Measurements from ENCODE around the gene COL8A1.

The COL8A1 gene

DNA sequence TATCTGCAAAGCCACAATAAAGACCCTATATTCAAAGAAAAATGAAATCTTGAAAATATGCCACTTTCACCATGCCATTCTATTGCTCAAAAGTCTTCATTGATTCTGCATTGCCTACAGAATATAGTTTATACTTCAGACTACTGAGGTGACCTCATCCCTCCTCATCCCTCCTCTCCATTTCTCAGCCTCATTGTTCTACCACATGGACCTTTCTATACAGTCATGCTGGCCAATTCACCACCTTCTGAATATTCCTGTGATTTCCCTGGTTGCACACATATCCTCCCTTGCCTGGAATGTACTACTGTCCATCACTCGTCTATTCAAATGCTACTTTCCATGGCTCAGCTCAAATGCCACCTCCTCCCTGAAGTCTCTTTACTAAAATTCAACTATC, 3.5 kb upstream of the COL8A1 start:
- TF ChIP-seq ZFP30 (CRISPR knock-in tag; IDR thresholded peaks at IDR 0.05), result no peak
- TF ChIP-seq, protein P1, sequence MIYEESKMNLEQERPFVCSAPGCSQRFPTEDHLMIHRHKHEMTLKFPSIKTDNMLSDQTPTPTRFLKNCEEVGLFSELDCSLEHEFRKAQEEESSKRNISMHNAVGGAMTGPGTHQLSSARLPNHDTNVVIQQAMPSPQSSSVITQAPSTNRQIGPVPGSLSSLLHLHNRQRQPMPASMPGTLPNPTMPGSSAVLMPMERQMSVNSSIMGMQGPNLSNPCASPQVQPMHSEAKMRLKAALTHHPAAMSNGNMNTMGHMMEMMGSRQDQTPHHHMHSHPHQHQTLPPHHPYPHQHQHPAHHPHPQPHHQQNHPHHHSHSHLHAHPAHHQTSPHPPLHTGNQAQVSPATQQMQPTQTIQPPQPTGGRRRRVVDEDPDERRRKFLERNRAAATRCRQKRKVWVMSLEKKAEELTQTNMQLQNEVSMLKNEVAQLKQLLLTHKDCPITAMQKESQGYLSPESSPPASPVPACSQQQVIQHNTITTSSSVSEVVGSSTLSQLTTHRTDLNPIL (CRISPR knock-in tag; IDR thresholded peaks at IDR 0.05; ENCODE audit: low read depth), result no peak
- TF ChIP-seq ZFP3 (CRISPR knock-in tag; IDR thresholded peaks at IDR 0.05), result no peak
- no peak for TF ChIP-seq ESRRG (CRISPR knock-in tag; IDR thresholded peaks at IDR 0.05)
- no peak for TF ChIP-seq TSHZ2 (CRISPR knock-in tag; IDR thresholded peaks at IDR 0.05)
- TF ChIP-seq OSR1 (CRISPR knock-in tag; IDR thresholded peaks at IDR 0.05), result no peak
- no peak for TF ChIP-seq TCF4 (CRISPR knock-in tag; IDR thresholded peaks at IDR 0.05; ENCODE audit: borderline replicate concordance)
- no peak for TF ChIP-seq CSDC2 (CRISPR knock-in tag; IDR thresholded peaks at IDR 0.05)
- TF ChIP-seq ZC3H10 (CRISPR knock-in tag; IDR thresholded peaks at IDR 0.05), result no peak
- TF ChIP-seq ZNF70 (CRISPR knock-in tag; IDR thresholded peaks at IDR 0.05), result no peak
- TF ChIP-seq ARNTL (CRISPR knock-in tag; IDR thresholded peaks at IDR 0.05; ENCODE audit: borderline replicate concordance, low read depth), result no peak
- TF ChIP-seq ZNF565 (CRISPR knock-in tag; conservative IDR thresholded peaks at IDR 0.05; ENCODE audit: low read depth), result no peak
- no peak for TF ChIP-seq RARB (CRISPR knock-in tag; IDR thresholded peaks at IDR 0.05)
- no peak for TF ChIP-seq ISL1 (CRISPR knock-in tag; IDR thresholded peaks at IDR 0.05)
- TF ChIP-seq GLIS3 (CRISPR knock-in tag; IDR thresholded peaks at IDR 0.05), result no peak
- TF ChIP-seq, protein P2, sequence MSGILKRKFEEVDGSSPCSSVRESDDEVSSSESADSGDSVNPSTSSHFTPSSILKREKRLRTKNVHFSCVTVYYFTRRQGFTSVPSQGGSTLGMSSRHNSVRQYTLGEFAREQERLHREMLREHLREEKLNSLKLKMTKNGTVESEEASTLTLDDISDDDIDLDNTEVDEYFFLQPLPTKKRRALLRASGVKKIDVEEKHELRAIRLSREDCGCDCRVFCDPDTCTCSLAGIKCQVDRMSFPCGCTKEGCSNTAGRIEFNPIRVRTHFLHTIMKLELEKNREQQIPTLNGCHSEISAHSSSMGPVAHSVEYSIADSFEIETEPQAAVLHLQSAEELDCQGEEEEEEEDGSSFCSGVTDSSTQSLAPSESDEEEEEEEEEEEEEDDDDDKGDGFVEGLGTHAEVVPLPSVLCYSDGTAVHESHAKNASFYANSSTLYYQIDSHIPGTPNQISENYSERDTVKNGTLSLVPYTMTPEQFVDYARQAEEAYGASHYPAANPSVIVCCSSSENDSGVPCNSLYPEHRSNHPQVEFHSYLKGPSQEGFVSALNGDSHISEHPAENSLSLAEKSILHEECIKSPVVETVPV (CRISPR knock-in tag; IDR thresholded peaks at IDR 0.05), result no peak
- no peak for TF ChIP-seq BACH2 (CRISPR knock-in tag; IDR thresholded peaks at IDR 0.05; ENCODE audit: borderline replicate concordance)
- no peak for TF ChIP-seq POU6F1 (CRISPR knock-in tag; IDR thresholded peaks at IDR 0.05; ENCODE audit: borderline replicate concordance, low read depth)
- TF ChIP-seq, protein P3, sequence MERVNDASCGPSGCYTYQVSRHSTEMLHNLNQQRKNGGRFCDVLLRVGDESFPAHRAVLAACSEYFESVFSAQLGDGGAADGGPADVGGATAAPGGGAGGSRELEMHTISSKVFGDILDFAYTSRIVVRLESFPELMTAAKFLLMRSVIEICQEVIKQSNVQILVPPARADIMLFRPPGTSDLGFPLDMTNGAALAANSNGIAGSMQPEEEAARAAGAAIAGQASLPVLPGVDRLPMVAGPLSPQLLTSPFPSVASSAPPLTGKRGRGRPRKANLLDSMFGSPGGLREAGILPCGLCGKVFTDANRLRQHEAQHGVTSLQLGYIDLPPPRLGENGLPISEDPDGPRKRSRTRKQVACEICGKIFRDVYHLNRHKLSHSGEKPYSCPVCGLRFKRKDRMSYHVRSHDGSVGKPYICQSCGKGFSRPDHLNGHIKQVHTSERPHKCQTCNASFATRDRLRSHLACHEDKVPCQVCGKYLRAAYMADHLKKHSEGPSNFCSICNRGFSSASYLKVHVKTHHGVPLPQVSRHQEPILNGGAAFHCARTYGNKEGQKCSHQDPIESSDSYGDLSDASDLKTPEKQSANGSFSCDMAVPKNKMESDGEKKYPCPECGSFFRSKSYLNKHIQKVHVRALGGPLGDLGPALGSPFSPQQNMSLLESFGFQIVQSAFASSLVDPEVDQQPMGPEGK (CRISPR knock-in tag; IDR thresholded peaks at IDR 0.05; ENCODE audit: borderline replicate concordance), result no peak
- ATAC-seq, result no peak

DNA sequence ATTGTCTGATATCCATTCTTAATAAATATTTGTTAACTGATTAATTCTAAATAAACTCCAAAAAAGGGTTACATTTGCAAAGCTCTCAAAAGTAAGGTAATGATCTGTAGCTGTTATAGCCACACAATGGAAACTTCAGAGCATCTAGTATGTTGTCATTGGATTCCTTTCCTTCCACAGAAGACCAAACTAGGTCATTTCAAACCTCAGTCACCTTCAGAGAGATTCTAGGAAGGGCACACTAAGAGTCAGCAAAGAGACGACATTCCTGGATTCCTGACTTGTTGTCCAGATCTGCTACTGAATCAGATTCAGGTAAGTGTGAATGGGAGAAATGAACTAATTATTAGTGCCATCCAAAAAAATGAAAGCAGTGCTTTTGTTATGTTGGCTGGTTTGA, 3.0 kb upstream of the COL8A1 start:
- ATAC-seq, result no peak
- TF ChIP-seq TOX (CRISPR knock-in tag; IDR thresholded peaks at IDR 0.05; ENCODE audit: borderline replicate concordance) (no peak), ZNF565 (CRISPR knock-in tag; conservative IDR thresholded peaks at IDR 0.05; ENCODE audit: low read depth) (no peak), POU6F1 (CRISPR knock-in tag; IDR thresholded peaks at IDR 0.05; ENCODE audit: borderline replicate concordance, low read depth) (no peak), ZC3H10 (CRISPR knock-in tag; IDR thresholded peaks at IDR 0.05) (no peak), OSR1 (CRISPR knock-in tag; IDR thresholded peaks at IDR 0.05) (no peak), RARB (CRISPR knock-in tag; IDR thresholded peaks at IDR 0.05) (no peak), ZNF8 (CRISPR knock-in tag; IDR thresholded peaks at IDR 0.05) (no peak), PPARA (CRISPR knock-in tag; IDR thresholded peaks at IDR 0.05; ENCODE audit: borderline replicate concordance) (no peak), TCF4 (CRISPR knock-in tag; IDR thresholded peaks at IDR 0.05; ENCODE audit: borderline replicate concordance) (no peak), BACH2 (CRISPR knock-in tag; IDR thresholded peaks at IDR 0.05; ENCODE audit: borderline replicate concordance) (no peak), GLIS3 (CRISPR knock-in tag; IDR thresholded peaks at IDR 0.05) (no peak), ARNTL (CRISPR knock-in tag; IDR thresholded peaks at IDR 0.05; ENCODE audit: borderline replicate concordance, low read depth) (no peak)
- TF ChIP-seq, protein P1 (CRISPR knock-in tag; IDR thresholded peaks at IDR 0.05; ENCODE audit: low read depth), result no peak
- TF ChIP-seq, protein P3 (CRISPR knock-in tag; IDR thresholded peaks at IDR 0.05; ENCODE audit: borderline replicate concordance), result no peak

All from SK-N-SH treated with all-trans-retinoic acid at 6 μM for 48 hours (cell line).